Measurements from ENCODE around the gene GMDS. TPM values are rescaled to one million over a fixed set of nuclear protein-coding genes. Genes with fewer than 3 reads are reported as not detected.

Gene GMDS
- total and polyA plus RNA-seq, 2 donors (not counting 3 experiments of a cell fraction or from before 2014, with no cell fraction given), result 9.8 to 23.5 TPM

DNA sequence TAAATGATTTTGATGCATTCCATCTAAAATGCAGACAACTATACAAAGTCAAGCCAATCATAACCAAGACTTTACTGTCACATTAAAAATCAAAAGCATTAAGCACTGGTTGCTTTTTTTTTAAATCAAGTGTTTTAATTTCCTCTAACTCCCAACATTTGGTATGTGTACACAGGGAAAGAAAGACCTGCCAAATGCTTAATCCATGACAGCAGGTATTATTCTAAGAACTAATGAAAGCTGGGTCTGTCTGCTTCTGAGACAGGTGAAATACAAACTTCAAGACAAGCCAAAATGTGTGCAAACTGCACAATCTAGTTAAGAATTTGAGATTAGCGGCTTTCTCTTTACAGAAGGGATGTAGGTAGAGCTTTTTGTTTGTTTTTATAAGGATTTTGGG, 126.1 kb downstream of the GMDS start:
- DNase-seq (ENCODE audit: low read depth, low spot score) (no peak), FAIRE-seq (no peak)
- TF ChIP-seq GATA2 (IDR thresholded peaks at IDR 0.05; ENCODE audit: insufficient read depth, insufficient read length, low read depth, low read length) (no peak), FOS (IDR thresholded peaks at IDR 0.05; ENCODE audit: borderline replicate concordance, insufficient read depth, low read length) (no peak), MAX (IDR thresholded peaks at IDR 0.05; ENCODE audit: insufficient read depth, insufficient read length) (no peak), EZH2 (IDR thresholded peaks at IDR 0.05; ENCODE audit: borderline replicate concordance, low read depth, low read length, severe bottlenecking) (no peak), JUN (IDR thresholded peaks at IDR 0.05; ENCODE audit: borderline replicate concordance, insufficient read depth, insufficient read length, low read depth) (no peak), POLR2A (IDR thresholded peaks at IDR 0.05; ENCODE audit: low read depth, low read length) (no peak), MYC (IDR thresholded peaks at IDR 0.05; ENCODE audit: low read depth, low read length) (no peak), POLR2AphosphoS5 (IDR thresholded peaks at IDR 0.05; ENCODE audit: insufficient read depth, low read depth, low read length) (no peak)
- TF ChIP-seq, protein P1, sequence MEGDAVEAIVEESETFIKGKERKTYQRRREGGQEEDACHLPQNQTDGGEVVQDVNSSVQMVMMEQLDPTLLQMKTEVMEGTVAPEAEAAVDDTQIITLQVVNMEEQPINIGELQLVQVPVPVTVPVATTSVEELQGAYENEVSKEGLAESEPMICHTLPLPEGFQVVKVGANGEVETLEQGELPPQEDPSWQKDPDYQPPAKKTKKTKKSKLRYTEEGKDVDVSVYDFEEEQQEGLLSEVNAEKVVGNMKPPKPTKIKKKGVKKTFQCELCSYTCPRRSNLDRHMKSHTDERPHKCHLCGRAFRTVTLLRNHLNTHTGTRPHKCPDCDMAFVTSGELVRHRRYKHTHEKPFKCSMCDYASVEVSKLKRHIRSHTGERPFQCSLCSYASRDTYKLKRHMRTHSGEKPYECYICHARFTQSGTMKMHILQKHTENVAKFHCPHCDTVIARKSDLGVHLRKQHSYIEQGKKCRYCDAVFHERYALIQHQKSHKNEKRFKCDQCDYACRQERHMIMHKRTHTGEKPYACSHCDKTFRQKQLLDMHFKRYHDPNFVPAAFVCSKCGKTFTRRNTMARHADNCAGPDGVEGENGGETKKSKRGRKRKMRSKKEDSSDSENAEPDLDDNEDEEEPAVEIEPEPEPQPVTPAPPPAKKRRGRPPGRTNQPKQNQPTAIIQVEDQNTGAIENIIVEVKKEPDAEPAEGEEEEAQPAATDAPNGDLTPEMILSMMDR (IDR thresholded peaks at IDR 0.05; ENCODE audit: extremely low read depth in 1 of 2, insufficient read depth in 1 of 2, low read depth in 1 of 2, low read length in 2 of 2), result no peak
- H2AFZ ChIP-seq (ENCODE audit: low read depth, low read length), result no peak overlapping the region
- no peak overlapping the region for H3K27ac ChIP-seq (ENCODE audit: insufficient read depth, low read depth, low read length)
- intact Hi-C loops (cut with micrococcal nuclease) (no loop called here), dilution Hi-C loops (cut with MboI; ENCODE audit: extremely low pct_ligation_motif_present, low sequenced_read_pairs) (loop anchor here (25.0 kb wide), 3 partner anchors 332 to 518 kb away; partner anchors contain the start of gene FOXC1)
- no peaks in the 10 kb centered on the region for H4K20me1 ChIP-seq (replicated peaks; ENCODE audit: control insufficient read depth, extremely low read depth, insufficient read depth, low read length)
- peaks cover 17% of the 10 kb centered on the region for H3K4me1 ChIP-seq (ENCODE audit: control insufficient read depth, extremely low read depth, insufficient read depth, low read length)
- H3K9me1 ChIP-seq (replicated peaks; ENCODE audit: control insufficient read depth, extremely low read depth, insufficient read depth, low read length), result no peaks in the 10 kb centered on the region
- no peak overlapping the region for H3K4me2 ChIP-seq (ENCODE audit: insufficient read depth, low read length)
- no peak overlapping the region for H3K4me3 ChIP-seq (replicated peaks in 1 of 3; ENCODE audit: insufficient read depth in 1 of 3, low read depth in 1 of 3, low read length in 3 of 3)
- no peaks in the 10 kb centered on the region for H3K27me3 ChIP-seq (ENCODE audit: control insufficient read depth in 2 of 2, insufficient read depth in 2 of 2, low read length in 2 of 2)
- no peak overlapping the region for H3K9ac ChIP-seq (replicated peaks; ENCODE audit: extremely low read depth, insufficient read depth, low read length)
- BruUV-seq (replicated peaks), result no TSS peak
- no peaks in the 10 kb centered on the region for H3K36me3 ChIP-seq (ENCODE audit: control insufficient read depth in 2 of 2, extremely low read depth in 1 of 2, insufficient read depth in 2 of 2, low read length in 2 of 2)
- no peaks in the 10 kb centered on the region for H3K79me2 ChIP-seq (ENCODE audit: control insufficient read depth, insufficient read depth, low read length)
- CTCF ChIA-PET, result interaction anchor here (1.0 to 2.1 kb wide), 4 partner anchors 13 to 90 kb away, joined by 3 to 8 read pairs (median 4); no protein-coding TSS in a partner anchor
- no peaks in the 10 kb centered on the region for H3K9me3 ChIP-seq (replicated peaks; ENCODE audit: control insufficient read depth, insufficient read depth, low read length)
- POLR2A ChIA-PET, result no interaction called here

Measured in endothelial cell of umbilical vein (primary cell).